Measurements from ENCODE around the gene RHBDL1.

The RHBDL1 gene

DNA sequence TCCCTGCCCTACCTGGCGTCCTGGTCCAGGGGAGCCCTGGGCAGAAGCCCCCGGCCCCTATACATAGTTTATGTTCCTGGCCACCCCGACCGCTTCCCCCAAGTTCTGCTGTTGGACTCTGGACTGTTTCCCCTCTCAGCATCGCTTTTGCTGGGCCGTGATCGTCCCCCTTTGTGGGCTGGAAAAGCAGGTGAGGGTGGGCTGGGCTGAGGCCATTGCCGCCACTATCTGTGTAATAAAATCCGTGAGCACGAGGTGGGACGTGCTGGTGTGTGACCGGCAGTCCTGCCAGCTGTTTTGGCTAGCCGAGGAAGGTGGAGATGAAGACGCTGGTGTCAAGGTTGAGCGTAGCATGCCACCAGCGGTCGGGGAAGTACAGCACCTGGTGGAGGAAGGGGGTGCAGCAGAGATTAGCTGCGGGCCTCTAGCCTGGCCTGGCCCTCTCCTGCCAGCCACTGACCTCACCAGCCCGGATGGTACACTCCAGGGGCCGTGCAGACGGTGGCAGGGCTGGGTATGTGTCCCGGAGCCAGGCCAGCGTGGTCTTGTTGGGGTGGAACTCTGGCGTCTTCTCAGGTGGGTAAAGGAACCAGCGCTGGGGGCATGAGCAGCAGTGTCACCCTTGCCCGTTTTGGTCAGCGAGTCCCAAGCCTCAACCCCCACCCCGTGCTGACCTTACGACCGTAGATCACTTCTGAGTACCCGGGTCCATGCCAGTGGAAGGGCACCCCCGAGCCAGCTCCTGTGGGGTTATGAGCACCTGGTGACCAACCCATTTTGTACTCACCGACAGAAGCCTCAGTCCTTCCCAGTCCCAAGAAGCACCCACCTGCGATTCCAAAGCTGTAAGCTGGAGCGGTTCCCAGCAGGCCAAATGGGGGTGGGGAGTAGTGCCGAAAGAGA is 7.3 kb downstream of the RHBDL1 start (continued):
- TF ChIP-seq ZNF768 (tag by site-specific recombination; IDR thresholded peaks at IDR 0.05) = 0 out of 2 replicates have a peak, but pooled peaks have one; percentile 2
- no peak for TF ChIP-seq ZNF169 (tag by site-specific recombination; IDR thresholded peaks at IDR 0.05)
- no peak for TF ChIP-seq ZNF133 (tag by site-specific recombination; IDR thresholded peaks at IDR 0.05)
- TF ChIP-seq ZNF221 (tag by site-specific recombination; IDR thresholded peaks at IDR 0.05; ENCODE audit: borderline replicate concordance) = no peak
- peak; percentile 47; the same call in 1 of the 2 replicates for TF ChIP-seq ZNF596 (tag by site-specific recombination; IDR thresholded peaks at IDR 0.05)
- TF ChIP-seq, protein P1, sequence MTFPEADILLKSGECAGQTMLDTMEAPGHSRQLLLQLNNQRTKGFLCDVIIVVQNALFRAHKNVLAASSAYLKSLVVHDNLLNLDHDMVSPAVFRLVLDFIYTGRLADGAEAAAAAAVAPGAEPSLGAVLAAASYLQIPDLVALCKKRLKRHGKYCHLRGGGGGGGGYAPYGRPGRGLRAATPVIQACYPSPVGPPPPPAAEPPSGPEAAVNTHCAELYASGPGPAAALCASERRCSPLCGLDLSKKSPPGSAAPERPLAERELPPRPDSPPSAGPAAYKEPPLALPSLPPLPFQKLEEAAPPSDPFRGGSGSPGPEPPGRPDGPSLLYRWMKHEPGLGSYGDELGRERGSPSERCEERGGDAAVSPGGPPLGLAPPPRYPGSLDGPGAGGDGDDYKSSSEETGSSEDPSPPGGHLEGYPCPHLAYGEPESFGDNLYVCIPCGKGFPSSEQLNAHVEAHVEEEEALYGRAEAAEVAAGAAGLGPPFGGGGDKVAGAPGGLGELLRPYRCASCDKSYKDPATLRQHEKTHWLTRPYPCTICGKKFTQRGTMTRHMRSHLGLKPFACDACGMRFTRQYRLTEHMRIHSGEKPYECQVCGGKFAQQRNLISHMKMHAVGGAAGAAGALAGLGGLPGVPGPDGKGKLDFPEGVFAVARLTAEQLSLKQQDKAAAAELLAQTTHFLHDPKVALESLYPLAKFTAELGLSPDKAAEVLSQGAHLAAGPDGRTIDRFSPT (tag by site-specific recombination; IDR thresholded peaks at IDR 0.05) = peak; percentile 96
- TF ChIP-seq ZNF510 (tag by site-specific recombination; IDR thresholded peaks at IDR 0.05; ENCODE audit: insufficient replicate concordance) = no peak
- 0 out of 2 replicates have a peak, but pooled peaks have one; percentile 11 for TF ChIP-seq ZNF629 (tag by site-specific recombination; IDR thresholded peaks at IDR 0.05)
- TF ChIP-seq, protein P2, sequence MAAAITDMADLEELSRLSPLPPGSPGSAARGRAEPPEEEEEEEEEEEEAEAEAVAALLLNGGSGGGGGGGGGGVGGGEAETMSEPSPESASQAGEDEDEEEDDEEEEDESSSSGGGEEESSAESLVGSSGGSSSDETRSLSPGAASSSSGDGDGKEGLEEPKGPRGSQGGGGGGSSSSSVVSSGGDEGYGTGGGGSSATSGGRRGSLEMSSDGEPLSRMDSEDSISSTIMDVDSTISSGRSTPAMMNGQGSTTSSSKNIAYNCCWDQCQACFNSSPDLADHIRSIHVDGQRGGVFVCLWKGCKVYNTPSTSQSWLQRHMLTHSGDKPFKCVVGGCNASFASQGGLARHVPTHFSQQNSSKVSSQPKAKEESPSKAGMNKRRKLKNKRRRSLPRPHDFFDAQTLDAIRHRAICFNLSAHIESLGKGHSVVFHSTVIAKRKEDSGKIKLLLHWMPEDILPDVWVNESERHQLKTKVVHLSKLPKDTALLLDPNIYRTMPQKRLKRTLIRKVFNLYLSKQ (tag by site-specific recombination; IDR thresholded peaks at IDR 0.05; ENCODE audit: borderline replicate concordance) = no peak
- no peak for TF ChIP-seq ZNF544 (tag by site-specific recombination; IDR thresholded peaks at IDR 0.05)
- TF ChIP-seq, protein P3, sequence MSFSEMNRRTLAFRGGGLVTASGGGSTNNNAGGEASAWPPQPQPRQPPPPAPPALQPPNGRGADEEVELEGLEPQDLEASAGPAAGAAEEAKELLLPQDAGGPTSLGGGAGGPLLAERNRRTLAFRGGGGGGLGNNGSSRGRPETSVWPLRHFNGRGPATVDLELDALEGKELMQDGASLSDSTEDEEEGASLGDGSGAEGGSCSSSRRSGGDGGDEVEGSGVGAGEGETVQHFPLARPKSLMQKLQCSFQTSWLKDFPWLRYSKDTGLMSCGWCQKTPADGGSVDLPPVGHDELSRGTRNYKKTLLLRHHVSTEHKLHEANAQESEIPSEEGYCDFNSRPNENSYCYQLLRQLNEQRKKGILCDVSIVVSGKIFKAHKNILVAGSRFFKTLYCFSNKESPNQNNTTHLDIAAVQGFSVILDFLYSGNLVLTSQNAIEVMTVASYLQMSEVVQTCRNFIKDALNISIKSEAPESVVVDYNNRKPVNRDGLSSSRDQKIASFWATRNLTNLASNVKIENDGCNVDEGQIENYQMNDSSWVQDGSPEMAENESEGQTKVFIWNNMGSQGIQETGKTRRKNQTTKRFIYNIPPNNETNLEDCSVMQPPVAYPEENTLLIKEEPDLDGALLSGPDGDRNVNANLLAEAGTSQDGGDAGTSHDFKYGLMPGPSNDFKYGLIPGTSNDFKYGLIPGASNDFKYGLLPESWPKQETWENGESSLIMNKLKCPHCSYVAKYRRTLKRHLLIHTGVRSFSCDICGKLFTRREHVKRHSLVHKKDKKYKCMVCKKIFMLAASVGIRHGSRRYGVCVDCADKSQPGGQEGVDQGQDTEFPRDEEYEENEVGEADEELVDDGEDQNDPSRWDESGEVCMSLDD (tag by site-specific recombination; IDR thresholded peaks at IDR 0.05) = no peak
- TF ChIP-seq ZNF16 (tag by site-specific recombination; IDR thresholded peaks at IDR 0.05; ENCODE audit: low read depth) = no peak
- TF ChIP-seq KLF16 (tag by site-specific recombination; IDR thresholded peaks at IDR 0.05) = no peak
- peak; percentile 94 for TF ChIP-seq ZNF10 (tag by site-specific recombination; IDR thresholded peaks at IDR 0.05)
- TF ChIP-seq YY2 (tag by site-specific recombination; IDR thresholded peaks at IDR 0.05) = no peak
- no peak for TF ChIP-seq ZNF521 (tag by site-specific recombination; IDR thresholded peaks at IDR 0.05)
- no peak for TF ChIP-seq ZNF473 (tag by site-specific recombination; IDR thresholded peaks at IDR 0.05)
- no peak for TF ChIP-seq WT1 (tag by site-specific recombination; IDR thresholded peaks at IDR 0.05)
- TF ChIP-seq ZFP69B (tag by site-specific recombination; IDR thresholded peaks at IDR 0.05) = no peak
- no peak for TF ChIP-seq ZBTB20 (tag by site-specific recombination; IDR thresholded peaks at IDR 0.05)
- TF ChIP-seq ZNF19 (tag by site-specific recombination; IDR thresholded peaks at IDR 0.05; ENCODE audit: low read depth) = no peak
- TF ChIP-seq ZNF561 (tag by site-specific recombination; IDR thresholded peaks at IDR 0.05; ENCODE audit: borderline replicate concordance) = peak; percentile 20; the same call in 1 of the 2 replicates
- TF ChIP-seq ZNF623 (tag by site-specific recombination; IDR thresholded peaks at IDR 0.05) = 0 out of 2 replicates have a peak, but pooled peaks have one; percentile 3
- TF ChIP-seq ZNF701 (tag by site-specific recombination; IDR thresholded peaks at IDR 0.05) = no peak
- TF ChIP-seq, protein P4, sequence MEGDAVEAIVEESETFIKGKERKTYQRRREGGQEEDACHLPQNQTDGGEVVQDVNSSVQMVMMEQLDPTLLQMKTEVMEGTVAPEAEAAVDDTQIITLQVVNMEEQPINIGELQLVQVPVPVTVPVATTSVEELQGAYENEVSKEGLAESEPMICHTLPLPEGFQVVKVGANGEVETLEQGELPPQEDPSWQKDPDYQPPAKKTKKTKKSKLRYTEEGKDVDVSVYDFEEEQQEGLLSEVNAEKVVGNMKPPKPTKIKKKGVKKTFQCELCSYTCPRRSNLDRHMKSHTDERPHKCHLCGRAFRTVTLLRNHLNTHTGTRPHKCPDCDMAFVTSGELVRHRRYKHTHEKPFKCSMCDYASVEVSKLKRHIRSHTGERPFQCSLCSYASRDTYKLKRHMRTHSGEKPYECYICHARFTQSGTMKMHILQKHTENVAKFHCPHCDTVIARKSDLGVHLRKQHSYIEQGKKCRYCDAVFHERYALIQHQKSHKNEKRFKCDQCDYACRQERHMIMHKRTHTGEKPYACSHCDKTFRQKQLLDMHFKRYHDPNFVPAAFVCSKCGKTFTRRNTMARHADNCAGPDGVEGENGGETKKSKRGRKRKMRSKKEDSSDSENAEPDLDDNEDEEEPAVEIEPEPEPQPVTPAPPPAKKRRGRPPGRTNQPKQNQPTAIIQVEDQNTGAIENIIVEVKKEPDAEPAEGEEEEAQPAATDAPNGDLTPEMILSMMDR (tag by site-specific recombination; IDR thresholded peaks at IDR 0.05) = peak; percentile 69
- no peak for TF ChIP-seq ZNF560 (tag by site-specific recombination; IDR thresholded peaks at IDR 0.05; ENCODE audit: borderline replicate concordance)
- no peak for TF ChIP-seq ZNF266 (tag by site-specific recombination; IDR thresholded peaks at IDR 0.05; ENCODE audit: low read depth)
- no peak for TF ChIP-seq ZNF23 (tag by site-specific recombination; IDR thresholded peaks at IDR 0.05; ENCODE audit: borderline replicate concordance)
- no peak for TF ChIP-seq ZFP41 (tag by site-specific recombination; IDR thresholded peaks at IDR 0.05; ENCODE audit: borderline replicate concordance)
